Measurements from ENCODE around the gene POLR2L.

DNA sequence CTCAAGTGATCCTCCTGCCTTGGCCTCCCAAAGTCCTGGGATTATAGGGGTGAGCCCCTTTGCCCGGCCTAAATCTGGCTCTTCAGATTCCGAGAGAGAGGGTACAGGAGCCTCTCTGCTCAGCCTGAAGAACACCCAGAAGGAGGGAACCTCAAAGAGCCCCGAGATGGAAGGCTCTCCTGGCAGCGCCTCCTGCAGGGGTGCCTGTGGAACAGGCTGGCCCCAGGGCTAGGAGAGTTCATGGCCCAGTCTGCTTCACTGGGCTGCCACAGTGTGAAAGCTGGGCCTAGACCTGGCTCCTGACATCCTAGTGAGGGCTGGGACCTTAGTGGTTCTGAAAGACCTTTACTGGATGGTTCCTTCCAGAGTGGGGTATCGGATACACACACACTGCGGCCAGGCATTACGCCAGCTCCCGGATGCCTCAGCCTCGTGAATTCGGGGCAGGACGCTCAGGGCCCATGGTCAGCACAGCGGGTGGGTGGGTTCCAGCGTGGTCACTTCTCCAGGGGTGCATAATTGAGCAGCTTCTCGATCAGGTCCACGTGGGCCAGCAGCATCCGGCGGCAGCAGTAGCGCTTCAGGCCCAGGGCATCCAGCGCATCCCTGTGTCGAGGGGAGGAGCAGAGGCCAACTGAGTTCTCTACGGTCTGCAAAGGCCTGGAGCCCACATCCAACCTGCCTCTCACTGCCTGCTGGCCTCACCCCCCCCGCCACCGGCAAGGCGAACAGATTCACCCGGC is 2.3 kb downstream of the POLR2L start:
- TF ChIP-seq, protein P1, sequence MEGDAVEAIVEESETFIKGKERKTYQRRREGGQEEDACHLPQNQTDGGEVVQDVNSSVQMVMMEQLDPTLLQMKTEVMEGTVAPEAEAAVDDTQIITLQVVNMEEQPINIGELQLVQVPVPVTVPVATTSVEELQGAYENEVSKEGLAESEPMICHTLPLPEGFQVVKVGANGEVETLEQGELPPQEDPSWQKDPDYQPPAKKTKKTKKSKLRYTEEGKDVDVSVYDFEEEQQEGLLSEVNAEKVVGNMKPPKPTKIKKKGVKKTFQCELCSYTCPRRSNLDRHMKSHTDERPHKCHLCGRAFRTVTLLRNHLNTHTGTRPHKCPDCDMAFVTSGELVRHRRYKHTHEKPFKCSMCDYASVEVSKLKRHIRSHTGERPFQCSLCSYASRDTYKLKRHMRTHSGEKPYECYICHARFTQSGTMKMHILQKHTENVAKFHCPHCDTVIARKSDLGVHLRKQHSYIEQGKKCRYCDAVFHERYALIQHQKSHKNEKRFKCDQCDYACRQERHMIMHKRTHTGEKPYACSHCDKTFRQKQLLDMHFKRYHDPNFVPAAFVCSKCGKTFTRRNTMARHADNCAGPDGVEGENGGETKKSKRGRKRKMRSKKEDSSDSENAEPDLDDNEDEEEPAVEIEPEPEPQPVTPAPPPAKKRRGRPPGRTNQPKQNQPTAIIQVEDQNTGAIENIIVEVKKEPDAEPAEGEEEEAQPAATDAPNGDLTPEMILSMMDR (IDR thresholded peaks at IDR 0.05 in 8 of 11, conservative IDR thresholded peaks at IDR 0.05 in 3 of 11) = no peak
- no peak for TF ChIP-seq POLR2A (IDR thresholded peaks at IDR 0.05)
- no peak for TF ChIP-seq POLR2AphosphoS5 (IDR thresholded peaks at IDR 0.05)

Measured in spleen (tissue), 7 donors.